GM04504 (cell line): ENCODE measurements around the gene PHLDB2.

Experiments
- DNase-seq: peaks from one replicate; pipeline ENCODE4 v3.0.0-alpha.2; 2012; ENCODE audit warnings: low read depth

Gene PHLDB2

DNA sequence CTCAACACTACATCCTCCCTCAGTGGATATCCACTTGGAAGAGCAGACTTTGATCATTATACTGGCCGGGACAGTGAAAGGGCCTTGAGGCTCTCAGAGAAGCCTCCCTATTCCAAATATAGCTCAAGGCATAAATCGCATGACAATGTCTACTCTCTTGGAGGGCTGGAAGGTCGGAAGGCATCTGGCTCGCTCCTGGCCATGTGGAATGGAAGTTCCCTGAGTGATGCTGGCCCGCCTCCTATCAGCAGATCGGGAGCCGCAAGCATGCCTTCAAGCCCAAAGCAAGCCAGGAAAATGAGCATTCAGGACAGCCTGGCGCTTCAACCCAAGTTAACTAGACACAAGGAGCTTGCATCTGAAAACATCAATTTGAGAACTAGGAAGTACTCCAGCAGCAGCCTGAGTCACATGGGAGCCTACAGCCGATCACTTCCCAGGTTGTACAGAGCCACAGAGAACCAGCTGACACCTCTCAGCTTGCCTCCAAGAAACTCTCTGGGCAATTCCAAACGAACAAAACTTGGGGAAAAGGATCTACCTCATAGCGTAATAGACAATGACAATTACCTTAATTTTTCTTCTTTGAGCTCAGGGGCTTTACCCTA is 25.4 kb downstream of the PHLDB2 start:
- no peak for DNase-seq

DNA sequence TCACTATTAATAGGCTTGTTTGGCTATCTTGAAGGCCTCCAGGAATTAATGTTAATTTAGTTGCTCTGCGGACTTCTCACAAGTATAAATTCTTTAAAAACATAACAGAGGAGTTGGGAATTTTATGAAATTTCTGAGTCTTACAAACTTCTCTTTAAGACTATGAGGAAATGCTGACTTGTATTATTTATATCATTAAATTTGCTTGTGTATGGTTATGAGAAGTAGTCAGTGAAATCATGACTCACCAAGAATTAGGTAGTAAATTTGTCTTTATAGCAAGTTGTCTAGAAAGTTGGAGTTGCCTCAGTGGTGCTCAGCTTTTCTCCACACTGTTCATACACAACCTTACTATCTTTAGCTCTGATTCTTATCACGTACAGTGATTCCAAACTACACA is 26.5 kb downstream of the PHLDB2 start:
- no peak for DNase-seq

DNA sequence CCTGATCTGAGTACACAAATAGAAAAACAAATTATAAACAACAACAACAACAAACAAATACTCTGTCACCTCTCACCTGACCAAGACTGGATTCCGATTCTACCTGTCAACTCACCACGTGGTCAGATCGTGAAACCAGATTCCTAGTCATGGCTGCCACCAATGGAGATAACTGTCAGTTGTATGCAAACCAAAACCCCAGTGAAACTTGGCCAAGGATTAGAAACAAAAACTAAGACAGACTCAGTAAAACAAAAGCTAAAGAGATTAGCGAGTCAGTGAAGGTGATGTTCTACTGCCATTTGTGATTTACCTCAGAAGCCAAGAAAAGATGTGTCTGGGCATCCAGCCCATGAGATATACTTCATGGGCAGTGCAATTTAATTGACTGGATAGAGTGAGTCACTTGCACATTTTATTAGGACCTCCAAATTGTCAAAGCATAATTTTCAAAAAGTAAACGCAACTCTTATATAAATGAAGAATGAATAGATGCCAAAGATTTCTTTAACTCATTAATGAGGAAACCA is 31.1 kb downstream of the PHLDB2 start:
- no peak for DNase-seq

DNA sequence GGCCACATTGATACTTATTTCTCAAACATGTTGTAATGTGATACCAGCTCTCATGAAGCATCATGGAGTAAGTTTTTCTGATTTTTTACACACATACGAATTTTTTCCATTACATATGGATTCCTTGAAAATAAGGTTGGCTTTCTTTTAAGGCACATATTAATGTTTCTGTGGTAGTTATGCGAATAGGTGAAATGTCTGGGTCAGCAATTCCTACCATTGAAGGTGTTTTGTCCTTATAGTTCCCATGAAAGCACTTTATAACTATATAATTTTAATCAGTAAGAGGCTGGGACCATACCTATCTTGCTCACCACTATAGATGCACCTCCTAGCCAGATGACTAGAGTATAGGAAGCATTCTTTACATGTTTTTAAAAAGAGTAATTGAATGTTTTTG is 33.0 kb downstream of the PHLDB2 start:
- DNase-seq: no peak

DNA sequence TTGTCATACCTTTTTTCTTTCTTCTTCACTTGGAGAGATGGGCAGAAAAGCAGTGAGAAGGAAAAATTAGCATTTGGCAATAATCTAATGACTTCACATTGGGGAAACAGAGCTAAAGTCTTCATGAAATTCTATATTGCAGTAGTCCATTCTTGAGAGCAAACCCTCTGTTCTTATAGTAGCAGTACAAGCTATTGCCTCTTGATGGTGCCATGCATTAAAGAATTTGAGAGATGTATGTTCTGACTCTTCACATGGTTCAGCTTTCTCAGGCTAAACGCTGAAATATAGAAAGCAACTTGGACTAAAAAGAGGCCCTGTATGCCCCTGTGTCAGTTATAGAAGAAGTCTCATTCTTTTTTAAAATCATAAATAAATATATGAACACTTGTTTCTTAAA is 36.0 kb downstream of the PHLDB2 start:
- no peak for DNase-seq

DNA sequence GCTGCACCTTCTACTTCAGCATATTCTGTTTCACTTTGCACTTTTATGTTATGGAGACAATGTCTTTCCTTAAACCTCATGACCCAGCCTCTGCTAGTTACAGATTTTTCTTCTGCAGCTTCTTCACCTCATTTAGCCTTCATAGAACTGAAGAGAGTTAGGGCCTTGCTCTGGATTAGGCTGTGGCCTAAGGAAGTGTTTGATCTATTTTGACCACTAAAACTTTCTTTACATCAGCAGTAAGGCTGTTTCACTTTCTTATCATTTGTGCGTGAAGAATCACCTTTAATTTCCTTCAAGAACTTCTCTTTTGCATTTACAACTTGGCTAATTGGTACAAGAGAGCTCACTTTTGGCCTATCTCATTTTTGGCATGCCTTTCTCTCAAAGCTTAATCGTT is 40.9 kb downstream of the PHLDB2 start:
- no peak for DNase-seq

DNA sequence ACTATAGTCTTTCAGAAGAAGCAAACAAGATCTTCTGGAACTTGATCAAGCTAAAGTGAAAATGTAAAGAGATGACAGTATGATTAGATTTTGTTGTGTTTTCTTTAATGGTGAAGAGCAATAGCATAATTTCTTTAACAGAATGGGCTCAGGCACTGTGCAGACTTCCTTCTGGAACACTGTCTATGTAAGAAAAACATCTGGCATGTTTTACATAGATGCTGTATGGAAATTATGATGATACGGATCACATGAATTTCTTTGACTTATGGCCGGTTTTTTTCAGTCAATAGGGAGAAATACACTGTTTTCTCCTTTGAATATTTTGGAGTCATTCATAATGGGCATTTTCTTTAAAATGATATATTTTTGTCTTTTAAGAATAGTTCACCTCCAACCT is 42.6 kb downstream of the PHLDB2 start:
- DNase-seq: no peak

DNA sequence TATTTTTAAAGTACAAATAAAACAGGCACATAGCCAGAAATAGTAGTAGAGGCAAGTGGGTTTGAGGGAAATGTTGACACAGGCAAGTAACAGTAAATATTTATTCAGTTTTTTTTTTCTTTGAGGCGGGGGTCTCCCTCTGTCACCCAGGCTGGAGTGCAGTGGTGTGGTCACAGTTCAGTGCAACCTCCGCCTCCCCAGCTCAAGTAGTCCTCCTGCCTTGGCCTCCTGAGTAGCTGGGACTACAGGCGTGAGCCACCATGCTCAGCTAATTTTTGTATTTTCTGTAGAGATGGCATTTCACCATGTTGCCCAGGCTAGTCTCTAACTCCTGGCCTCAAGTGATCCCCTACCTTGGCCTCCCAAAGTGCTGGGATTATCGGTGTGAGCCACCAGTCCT is 43.5 kb downstream of the PHLDB2 start:
- DNase-seq: no peak

DNA sequence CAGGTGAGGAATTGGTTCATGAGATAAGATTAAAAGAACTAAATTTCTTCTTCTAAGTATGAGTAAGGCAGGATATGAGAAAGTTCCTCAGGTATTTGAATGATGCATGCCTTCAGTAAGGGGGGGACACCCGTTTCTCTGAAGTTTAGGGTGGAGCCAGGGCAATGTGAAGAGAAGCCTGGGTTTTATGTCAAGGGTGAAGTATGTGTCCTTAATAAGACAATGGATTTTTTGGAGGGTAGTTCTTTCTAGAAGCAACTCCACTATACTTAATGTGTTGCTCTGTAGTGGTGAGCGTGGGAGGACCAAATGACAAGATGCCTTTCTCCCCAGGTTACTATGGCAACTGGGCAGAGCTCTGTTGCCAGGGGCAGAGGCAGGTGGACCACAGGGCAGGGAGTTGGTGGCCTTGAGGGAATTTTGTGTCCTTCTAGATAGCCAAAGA is 44.0 kb downstream of the PHLDB2 start:
- DNase-seq: peak; percentile 51

DNA sequence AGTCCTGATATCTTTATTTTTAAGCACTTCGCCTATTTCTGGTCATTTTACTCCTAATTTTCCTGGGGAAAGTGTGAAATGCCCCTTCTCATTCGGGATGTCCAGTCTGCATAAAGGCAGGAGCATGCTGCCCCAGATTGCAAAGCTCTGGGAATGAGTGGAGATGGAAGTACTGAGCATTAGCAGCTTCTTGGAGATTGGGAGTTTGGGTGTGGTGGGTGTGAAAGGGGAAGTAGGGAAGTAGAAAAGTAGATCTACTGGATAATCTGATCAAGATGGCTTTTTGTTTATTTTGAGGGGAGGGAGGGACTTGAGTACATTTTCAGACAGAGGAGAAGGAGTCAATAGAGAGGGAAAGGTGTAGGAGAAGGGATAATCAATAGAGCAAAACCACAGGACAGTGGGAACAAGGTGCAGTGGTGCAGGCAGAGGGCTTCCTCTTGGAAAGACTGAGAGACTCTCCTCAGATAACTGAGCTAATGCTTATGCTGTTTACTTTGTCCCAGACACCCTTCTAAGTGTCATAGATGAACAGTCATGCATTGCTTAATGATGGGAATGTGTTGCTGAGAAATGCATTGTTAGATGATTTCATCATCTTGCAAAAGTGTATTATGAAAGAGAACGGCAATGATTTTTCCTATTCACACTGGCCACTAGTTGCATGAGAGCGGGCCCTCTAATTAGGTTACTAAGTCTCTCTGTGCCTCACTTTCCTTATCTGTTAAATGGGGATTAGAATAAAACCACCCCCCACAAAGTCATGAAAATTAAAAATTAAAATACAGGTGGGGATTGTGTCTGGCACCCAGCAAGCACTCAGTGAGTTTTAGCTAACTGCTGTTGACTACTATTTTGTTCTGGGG is 45.5 kb downstream of the PHLDB2 start:
- peak; percentile 87 for DNase-seq

DNA sequence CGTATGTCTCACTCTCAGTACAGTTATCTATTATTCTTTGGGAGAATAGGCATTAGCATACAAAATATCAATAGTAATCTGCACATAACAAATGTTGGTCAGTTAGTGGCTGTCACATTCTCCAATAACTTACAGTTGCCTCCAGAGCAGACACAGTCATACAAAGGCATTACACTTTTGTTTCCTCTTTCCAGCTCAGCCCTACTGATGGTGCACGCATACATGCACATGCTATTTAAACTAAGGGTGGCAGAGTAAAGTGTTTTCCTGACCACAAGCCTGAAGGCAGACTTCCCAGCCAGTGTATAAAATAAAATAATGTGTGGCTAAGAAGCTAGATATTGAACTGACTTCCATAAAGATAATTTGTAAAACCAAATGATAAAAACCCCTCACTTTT is 47.6 kb downstream of the PHLDB2 start:
- no peak for DNase-seq

DNA sequence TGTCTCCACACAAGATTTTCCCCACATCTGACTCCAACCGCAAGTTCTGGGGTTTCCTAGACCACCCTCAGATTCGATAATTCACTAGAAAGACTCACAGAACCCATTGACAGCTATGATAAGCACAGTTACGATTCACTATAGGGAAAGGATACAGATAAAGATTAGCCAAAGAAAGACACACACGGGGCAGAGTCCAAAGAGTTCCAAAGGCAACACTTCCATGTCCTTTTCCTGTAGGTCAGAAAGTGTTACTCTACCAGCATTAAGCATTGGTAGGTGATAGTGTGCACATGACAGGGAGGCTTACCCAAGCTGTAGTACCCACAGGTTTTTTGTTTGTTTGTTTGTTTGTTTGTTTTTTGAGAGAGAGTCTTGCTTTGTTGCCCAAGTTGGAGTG is 48.1 kb downstream of the PHLDB2 start:
- DNase-seq: no peak

DNA sequence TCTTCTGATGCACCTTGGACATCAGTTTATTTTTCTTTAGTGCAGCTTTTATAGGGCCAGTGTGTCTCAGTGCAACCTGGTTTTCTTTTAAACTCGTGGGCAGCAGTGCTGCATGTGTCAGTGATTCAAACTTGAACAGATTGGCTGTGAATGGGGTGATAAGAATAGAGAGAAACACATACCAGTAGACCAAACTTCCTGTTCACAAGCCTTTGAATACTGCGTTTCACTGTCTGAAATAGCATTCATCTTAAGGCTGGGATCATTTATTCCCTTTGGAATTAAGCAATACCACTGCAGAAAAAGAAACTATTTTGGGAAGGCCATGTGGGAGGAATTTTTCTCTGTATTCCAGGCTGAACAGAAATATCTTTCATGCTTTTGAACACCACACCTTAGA is 51.7 kb downstream of the PHLDB2 start:
- peak; percentile 56 for DNase-seq

DNA sequence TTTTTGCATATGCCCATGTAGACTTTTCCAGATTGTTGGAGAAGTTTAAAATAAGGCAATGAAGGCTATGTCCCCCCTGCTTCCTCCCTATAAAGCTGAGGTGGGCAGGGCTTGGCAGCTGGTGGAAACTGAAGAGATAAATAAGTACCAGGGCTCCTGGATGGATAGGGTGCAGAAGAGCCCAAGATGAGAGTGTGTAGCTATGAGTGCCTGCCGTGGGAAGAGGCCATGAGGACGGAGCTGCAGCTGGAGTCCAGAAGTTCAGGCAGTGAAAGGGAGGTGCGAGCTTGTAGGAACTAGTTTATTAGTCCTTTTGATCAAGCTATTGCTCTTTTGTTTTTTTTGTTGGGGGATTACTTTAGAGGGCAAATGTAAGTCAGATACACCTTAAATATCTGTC is 52.4 kb downstream of the PHLDB2 start:
- DNase-seq: no peak

DNA sequence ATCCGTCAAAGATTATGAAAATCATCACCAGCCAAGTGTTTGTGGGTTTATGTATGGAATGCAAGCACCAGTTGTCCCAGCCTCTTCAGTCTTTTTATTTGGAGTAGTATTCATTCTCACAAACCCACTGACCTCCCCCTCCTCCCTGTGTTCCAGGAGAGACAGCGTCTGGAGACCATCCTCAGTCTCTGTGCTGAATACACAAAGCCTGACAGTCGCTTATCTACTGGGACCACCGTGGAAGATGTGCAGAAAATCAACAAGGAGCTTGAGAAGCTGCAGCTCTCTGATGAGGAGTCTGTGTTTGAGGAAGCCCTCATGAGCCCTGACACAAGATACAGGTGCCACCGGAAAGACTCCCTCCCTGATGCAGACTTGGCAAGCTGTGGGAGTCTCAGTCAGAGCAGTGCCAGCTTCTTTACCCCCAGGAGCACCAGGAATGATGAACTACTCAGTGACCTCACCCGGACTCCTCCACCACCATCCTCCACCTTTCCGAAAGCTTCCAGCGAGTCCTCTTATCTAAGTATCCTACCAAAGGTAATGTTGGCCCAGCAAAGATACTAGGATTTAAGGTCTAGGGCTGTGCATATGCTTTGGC is 54.2 kb downstream of the PHLDB2 start:
- no peak for DNase-seq

DNA sequence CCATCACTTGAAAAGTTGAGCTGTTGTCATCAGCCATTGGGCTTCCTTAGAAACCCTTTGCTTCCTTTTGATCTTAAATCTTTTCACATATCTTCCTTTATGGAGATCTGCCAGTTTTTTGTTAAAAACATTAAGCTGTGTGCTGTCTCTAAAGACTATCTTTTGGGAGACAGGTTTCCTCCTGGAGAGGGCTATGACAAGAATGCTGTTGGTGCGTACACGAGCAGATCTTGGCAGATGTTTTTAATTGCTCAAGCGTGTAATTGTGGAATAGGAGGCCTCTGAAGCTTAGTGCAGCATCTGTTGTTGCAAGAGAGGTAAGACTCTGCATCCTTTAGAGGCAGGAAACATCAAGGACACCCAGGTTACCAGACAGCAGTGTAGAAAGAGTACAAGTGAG is 56.8 kb downstream of the PHLDB2 start:
- DNase-seq: no peak

DNA sequence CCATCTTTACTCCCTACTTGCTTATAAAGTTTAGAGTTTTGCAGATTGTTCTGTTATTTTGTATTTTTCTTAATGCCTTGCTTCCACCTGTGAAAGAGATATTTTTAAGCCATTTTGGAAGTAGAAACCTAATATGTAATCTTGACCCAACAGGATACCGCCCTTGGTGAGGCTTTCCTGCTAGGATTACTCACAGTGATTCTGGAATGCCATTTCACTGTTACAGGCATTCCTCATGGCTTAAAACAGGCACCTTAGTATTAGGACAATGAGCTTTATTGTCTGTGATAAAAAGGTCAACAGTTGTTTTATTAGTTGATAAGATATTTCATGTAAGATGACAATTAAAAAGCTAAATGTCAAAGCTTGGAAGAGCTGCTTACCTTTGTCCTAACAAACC is 58.2 kb downstream of the PHLDB2 start:
- no peak for DNase-seq

DNA sequence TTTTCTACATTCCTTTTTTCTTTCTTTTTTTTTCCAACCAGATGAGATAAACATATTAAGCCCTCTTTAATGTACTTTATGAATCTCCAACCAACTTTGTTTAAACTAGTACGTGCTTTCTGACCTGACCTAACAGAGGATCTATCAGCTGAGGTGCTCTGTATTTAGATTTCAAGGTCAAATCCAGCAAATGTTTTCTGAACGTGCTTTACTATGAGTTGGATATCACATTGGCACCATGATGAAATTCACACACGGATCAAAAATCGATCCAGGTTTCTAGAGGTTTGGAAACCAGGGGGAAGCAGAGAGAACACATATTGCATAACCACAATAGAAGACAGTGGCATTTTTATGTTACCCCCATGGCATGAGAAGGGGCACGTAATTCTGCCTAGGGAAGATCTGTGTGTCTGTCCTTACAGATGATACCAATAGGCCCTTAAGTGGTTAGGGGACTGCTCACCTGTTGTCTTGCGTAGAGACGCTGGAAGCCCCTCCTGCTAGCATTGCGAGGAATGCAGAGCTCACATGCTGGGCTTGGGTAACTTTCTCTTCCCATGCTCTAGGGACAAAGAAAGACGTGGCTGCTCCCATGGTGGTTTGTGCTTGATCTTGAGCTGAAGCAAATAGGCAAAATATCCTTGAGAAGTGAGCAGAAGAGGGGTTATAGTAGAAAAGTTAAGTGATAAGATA is 60.5 kb downstream of the PHLDB2 start:
- no peak for DNase-seq

DNA sequence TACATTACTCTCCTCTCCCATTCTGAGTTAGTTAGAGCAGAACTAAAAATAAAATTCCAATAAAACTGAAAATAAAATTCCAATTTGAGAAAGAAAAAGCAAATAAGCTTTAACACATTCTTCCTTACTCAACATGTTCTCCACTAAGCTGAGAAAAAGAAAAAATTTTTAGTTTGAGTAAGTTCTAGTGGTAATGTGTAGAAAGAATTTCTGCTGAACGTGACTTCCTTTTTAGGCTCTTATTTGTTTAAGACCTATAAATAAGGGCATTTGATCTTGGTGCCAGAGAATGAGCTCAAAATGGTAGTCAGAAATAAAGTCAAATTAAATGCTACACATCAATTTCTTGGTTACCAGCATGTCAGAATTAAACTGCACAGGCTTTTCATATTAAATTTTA is 62.1 kb downstream of the PHLDB2 start:
- no peak for DNase-seq

DNA sequence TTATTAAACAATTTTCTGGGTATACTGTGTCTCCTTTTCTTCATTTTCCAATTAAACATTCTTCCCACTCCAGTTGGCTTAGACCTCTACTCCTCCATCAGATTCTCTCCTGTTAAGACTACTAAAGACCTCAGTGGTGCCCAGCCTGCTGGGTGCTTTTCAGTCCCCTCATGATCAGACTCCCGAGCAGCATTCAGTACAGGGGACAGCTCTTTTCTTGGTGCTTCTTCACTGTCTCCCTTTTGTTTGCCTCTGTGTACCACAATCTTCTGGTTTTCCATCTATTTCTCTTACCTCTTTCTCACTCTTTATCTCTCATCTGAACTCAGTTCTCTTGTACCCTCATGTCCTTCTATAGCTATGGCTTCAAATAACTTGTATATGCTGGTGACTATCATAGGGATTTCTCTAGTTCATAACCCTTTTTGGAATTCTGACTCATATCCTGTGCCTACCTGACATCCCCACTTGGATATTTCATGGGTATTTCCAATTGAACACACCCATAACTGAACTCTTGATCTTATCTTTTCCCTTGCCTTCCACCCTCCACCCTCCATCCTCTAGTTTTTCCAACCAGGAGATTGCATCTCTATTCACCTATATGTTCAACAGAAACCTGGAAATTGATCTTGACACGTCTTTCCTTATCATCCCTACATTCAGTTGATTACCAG is 64.2 kb downstream of the PHLDB2 start:
- DNase-seq: no peak

DNA sequence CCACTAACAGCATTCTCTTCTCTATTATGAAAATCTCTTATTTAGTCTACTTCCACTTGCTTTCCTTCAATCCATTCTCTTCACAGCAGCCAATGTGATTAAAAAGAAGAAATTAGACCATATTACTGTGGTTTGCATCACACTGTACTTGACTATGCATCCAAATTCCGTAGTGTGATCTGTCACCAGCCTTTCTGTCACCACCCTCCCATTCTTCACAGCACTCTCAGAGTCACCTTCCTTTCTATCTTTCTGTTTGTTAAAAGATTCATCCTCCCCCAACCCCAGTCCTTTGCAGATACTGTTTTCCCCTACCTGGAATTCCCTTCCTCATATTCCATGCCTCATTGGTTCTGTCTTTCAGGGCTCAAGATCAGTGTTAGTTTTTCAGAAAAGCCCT is 64.7 kb downstream of the PHLDB2 start:
- no peak for DNase-seq

DNA sequence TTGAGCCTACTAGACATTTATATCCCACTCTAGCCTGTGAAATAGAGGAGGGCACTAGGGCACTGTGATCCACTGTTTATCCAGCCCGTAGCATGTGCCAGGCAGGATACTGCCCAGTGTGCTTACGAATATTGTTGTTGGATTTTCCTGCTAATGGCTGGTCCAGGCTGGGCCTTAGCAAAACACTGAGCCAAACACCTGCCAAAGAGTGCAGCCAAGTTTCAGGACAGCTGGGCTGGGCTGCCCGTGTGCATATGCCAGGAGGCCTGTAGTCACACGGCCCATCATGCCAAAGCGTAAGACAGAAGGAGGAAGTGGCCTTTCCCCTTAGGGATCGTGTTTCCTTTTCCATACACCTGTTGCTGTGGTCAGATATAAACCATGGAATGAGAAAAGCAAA is 65.2 kb downstream of the PHLDB2 start:
- no peak for DNase-seq
